Activated naive CD8-positive, alpha-beta T cell treated with anti-CD3 and anti-CD28 coated beads, Interleukin-2, amount 10 ng/mL, durations not matched to agents 7 days and 5 days (primary cell): Measurements from ENCODE around the gene DELE1. TPM values are rescaled to one million over a fixed set of nuclear protein-coding genes. Genes with fewer than 3 reads are reported as not detected.
A peak's percentile ranks its signal among the peaks of the same experiment; 100 is the strongest.

ENCODE experiments used
- ATAC-seq: fragments of 150-1000 bp; cut with Tn5 transposase; one replicate; pipeline ENCODE4 v1.10.0; 2021; ENCODE audit warnings: low read depth, moderate library complexity
- POLR2A ChIA-PET: fragments of 350-600 bp; sonication (Branson Sonifier 250); formaldehyde crosslinking; loops from one replicate; lab custom pipeline; 2021; ENCODE audit warnings: antibody characterized with exemption; lab: Charles Lee
- DNase-seq: peaks from one replicate; pipeline ENCODE4 v3.0.0; 2021
- H3K27ac Mint-ChIP-seq: one replicate; pipeline ENCODE4 v1.8.0; 2022; ENCODE audit warnings: mild to moderate bottlenecking, mixed read lengths
- H3K27me3 Mint-ChIP-seq: one replicate; pipeline ENCODE4 v1.8.0; 2022; ENCODE audit warnings: mild to moderate bottlenecking, moderate library complexity, mixed read lengths
- H3K36me3 Mint-ChIP-seq: one replicate; pipeline ENCODE4 v1.8.0; 2021; ENCODE audit warnings: mild to moderate bottlenecking, mixed read lengths
- H3K4me1 Mint-ChIP-seq: one replicate; pipeline ENCODE4 v1.8.0; 2021; ENCODE audit warnings: mixed read lengths
- H3K4me3 Mint-ChIP-seq: one replicate; pipeline ENCODE4 v1.8.0; 2022; ENCODE audit warnings: mild to moderate bottlenecking, moderate library complexity, mixed read lengths
- H3K9me3 Mint-ChIP-seq: one replicate; pipeline ENCODE4 v1.8.0; 2021; ENCODE audit warnings: mixed read lengths
- total RNA-seq, 2 experiments: library from RNA; stranded (reverse); gene quantifications; one replicate each; pipeline ENCODE4 v1.2.3, GENCODE V29; 2021

Gene DELE1, protein sequence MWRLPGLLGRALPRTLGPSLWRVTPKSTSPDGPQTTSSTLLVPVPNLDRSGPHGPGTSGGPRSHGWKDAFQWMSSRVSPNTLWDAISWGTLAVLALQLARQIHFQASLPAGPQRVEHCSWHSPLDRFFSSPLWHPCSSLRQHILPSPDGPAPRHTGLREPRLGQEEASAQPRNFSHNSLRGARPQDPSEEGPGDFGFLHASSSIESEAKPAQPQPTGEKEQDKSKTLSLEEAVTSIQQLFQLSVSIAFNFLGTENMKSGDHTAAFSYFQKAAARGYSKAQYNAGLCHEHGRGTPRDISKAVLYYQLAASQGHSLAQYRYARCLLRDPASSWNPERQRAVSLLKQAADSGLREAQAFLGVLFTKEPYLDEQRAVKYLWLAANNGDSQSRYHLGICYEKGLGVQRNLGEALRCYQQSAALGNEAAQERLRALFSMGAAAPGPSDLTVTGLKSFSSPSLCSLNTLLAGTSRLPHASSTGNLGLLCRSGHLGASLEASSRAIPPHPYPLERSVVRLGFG
- total RNA-seq, result 10 to 100 TPM; 71.2 to 73.1 TPM

DNA sequence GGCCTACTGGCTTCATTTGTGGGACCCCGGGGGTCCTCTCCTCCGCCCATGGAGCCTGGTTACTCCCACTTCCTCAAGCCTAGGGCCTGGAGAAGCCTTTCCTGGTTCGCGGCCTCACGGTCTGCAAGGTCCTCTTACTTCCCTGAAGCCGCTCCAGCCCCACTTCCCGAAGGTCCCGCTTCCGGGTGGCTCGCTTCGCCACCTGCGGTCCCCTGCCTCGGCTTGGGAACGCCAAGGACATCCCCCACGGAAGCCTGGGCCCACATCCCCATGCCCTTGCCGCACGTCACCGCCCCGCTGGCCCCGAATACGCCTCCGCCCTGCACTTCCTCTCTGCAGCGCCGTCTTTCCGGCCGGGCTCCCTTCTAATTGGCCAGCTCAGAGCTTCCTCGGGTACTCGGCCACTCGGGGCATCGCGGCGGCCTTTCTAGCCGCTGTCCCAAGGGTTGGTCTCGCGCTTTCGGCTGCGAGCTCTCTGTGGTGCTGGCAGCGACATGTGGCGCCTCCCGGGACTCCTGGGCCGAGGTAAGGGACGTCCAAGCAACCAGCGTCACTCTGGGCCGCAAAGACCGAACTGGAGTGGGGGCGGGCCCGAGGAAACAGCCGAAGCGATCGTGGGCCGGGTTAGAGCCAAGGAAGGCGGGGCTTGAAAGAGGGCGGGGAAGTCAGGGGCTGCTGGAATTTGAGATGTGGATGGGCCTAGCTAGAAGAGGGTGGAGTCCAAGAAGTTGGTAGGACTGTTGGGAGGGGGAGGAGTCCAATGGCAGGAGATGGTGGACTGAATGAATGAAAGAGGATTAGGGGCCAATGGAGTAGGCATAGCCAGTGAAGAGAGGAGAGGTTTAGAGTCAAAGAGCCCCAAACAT is at the start of gene DELE1:
DELE1 (plus strand) TSS at position 424 of the 866 bp plus-strand sequence; CDS start at position 495, 71 bp downstream.
- H3K36me3 Mint-ChIP-seq, result peaks cover 12% of the 10 kb centered on the region
- POLR2A ChIA-PET, result interaction anchor here (1.0 to 3.2 kb wide), 12 partner anchors 9 to 287 kb away, joined by 3 to 34 read pairs (median 4); partner anchors contain the start of genes FCHSD1, PCDH12, RELL2 and RNF14
- ATAC-seq, result peak; percentile 98
- DNase-seq, result peak; percentile 91
- no peaks in the 10 kb centered on the region for H3K27me3 Mint-ChIP-seq
- H3K27ac Mint-ChIP-seq, result peak within 1 kb of the TSS; percentile 92
- H3K4me1 Mint-ChIP-seq, result peaks cover 12% of the 10 kb centered on the region
- H3K4me3 Mint-ChIP-seq, result peak within 1 kb of the TSS; percentile 94
- no peaks in the 10 kb centered on the region for H3K9me3 Mint-ChIP-seq

DNA sequence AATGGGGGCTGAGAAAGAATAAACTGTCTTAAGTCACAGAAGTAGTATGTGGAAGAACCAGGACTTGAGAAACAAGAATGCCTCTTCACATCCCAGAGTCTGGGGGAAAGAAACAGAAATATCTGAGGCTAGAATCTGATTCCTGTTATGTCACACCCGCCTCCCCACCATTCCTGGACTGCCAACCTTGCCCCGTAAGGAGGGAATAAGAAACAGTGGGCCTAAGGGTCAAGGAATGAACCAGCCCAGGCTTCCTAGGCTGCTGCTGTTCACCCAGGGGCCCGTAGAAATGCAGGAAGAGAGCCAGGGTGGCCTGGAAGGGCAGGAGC is 49.8 kb upstream of the DELE1 start:
- Mint-ChIP-seq H3K4me1 (peaks cover 18% of the 10 kb centered on the region), H3K27ac (no peak overlapping the region), H3K4me3 (no peak overlapping the region), H3K36me3 (no peaks in the 10 kb centered on the region), H3K9me3 (no peaks in the 10 kb centered on the region), H3K27me3 (peaks cover 71% of the 10 kb centered on the region)
- no peak for ATAC-seq
- no peak for DNase-seq
- POLR2A ChIA-PET, result no interaction called here

DNA sequence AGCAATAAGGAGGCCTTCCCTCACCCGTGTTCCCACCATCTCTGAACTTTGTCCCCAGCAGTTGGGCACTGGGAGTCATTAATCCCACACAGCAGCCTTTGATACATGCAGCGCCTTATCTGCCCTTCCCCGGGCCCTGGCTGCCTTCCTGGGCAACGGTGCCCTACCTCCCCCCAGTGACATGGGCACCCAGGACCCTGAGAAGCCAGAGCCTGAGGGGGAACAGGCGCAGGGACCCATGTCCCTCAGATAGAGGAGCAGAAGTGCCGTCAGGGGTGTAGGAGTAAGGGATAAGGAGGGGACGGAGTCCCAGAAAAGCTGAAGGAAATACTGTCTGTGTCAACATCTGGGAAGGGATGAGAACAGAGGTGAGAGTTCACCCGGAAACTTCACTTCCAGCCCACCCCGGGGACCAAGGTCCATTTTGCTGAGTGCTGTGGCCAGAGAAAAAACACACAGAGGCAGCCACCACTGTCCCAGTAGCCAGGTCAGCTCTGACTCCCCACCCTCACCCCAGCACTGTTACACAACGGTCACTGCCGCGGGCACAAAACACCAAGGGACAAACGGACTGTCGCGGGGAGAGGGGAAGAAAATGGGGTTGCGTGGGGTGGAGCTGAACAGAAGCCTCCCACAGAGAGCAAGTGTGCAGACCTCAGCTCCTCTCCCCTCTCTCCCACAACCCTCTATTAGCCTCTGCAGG is 49.3 kb upstream of the DELE1 start:
- Mint-ChIP-seq H3K4me3 (no peak overlapping the region), H3K27me3 (peaks cover 76% of the 10 kb centered on the region), H3K36me3 (no peaks in the 10 kb centered on the region), H3K4me1 (peaks cover 22% of the 10 kb centered on the region), H3K27ac (no peak overlapping the region), H3K9me3 (no peaks in the 10 kb centered on the region)
- DNase-seq (peak; percentile 21), ATAC-seq (no peak)
- POLR2A ChIA-PET, result interaction anchor here (1.5 kb wide), 1 partner anchor 25 kb away, joined by 6 read pairs; no protein-coding TSS in a partner anchor

DNA sequence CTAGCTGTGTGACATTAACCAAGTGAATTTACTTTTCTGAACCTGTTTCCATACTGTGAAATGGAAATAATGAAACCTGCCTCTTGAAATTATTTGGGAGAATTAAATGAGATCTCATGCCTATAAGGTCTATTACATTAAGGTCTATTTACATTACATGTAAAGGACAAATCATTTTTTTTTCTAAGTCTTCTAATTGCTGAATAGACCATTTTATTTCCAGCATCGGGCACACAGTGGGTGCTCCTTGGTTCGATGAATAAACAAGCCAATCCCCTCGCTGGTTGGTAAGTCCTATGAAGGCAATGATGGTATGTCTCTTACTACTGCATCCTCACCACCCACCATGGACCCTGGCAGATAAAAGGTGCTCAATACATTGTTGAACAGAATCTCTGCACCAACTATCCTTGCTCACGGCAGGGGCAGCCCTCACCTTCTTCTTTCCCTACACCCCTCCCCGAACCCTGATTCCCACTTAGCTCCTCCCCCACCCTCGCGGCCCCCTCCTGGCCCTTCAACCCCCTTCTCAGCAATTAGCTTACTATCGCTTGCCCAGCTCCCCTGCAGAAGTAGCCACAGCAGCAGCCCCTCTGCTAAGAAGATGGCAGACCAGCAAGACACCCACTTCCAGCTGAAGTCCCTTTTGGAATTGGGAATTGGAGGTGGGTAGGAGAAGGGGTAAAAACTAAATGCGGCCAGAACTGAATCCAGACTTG is 48.5 kb upstream of the DELE1 start:
- ATAC-seq (no peak), DNase-seq (peak; percentile 21)
- Mint-ChIP-seq H3K27me3 (peaks cover 81% of the 10 kb centered on the region), H3K4me3 (peak overlapping the region; percentile 12), H3K4me1 (peaks cover 24% of the 10 kb centered on the region), H3K27ac (no peak overlapping the region), H3K36me3 (no peaks in the 10 kb centered on the region), H3K9me3 (no peaks in the 10 kb centered on the region)
- POLR2A ChIA-PET, result interaction anchor here (1.5 kb wide), 1 partner anchor 25 kb away, joined by 6 read pairs; no protein-coding TSS in a partner anchor

DNA sequence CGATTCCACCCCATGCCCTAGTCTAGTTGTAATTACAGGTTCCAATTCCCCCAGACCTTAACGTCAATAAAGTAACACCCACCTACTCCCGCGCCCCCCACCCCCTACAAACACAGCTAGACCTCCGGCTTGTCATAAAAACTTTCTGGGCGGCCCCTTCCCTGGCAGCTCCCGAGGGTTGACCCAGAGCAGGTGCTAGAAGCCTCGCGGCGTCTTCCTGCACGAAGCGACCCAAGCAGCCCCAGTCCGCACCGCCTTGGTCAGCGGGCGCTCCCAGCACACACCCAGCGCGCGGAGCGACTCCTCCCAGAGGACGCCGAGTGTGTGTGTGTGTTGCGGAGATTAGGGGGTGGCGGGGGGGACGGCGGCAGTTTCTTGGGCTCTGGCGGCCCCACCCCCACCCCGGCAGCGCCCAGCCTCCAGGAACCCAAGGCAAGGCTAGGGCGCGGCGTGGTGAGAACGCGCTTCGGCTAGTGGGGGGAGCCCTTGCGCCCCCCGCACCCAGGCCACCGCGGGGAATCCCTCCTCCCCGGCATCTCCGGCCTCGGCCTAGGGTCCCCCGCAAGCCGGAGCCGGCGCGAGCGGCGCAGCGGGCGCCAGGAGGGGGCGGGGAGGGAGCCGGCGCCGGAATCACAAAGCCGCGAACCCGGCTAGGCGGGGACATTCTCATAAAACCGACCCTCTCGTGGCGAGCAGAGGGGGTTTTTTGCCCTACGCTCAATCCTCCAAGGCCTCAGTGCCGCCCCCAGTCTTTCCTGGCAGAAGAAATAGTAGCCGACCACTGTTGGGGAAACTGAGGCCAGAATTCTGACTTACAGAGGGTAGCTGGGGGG is 47.7 kb upstream of the DELE1 start:
- no peaks in the 10 kb centered on the region for H3K36me3 Mint-ChIP-seq
- POLR2A ChIA-PET, result interaction anchor here (1.5 kb wide), 1 partner anchor 26 kb away, joined by 6 read pairs; no protein-coding TSS in a partner anchor
- no peak for ATAC-seq
- DNase-seq, result peak; percentile 35
- H3K27ac Mint-ChIP-seq, result no peak overlapping the region
- peak overlapping the region; percentile 12 for H3K4me3 Mint-ChIP-seq
- peaks cover 20% of the 10 kb centered on the region for H3K4me1 Mint-ChIP-seq
- peaks cover 81% of the 10 kb centered on the region for H3K27me3 Mint-ChIP-seq
- H3K9me3 Mint-ChIP-seq, result no peaks in the 10 kb centered on the region

DNA sequence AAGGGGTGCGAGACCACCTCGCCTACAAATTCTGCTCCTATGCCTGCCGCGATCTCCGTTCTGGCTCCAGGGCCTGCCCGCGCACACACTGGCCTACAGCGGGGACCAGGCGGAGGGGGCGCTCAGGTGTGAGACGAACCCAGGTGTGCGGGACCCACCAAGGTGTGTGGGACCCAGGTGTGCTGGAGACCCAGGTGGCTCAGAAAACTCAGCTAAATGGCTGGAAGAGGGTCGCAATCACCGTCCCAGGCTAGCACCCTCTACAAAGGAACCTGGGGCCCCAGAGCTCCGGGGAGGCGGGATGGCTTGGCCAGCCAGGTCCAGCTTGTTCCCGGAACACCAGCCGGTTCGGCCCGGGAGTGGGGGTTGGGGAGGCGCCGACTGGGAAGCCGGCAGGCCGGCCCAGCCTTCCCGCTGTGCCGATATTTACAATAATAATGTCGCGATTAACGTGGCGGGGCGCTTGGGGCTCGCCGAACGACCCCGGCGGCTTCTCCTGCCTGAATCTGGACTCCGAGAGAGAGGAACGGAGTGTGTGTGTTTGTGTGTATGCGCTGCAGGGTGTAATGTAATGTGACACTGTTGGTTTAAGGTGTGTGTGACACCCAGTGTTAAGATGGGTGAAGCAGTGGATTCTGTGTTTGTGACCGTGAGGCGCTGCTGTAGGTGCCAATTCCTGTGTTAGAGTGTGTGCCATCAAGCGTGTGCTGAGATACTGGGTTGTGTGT is 46.9 kb upstream of the DELE1 start:
- POLR2A ChIA-PET, result no interaction called here
- peaks cover 83% of the 10 kb centered on the region for H3K27me3 Mint-ChIP-seq
- no peak for DNase-seq
- no peak overlapping the region for H3K27ac Mint-ChIP-seq
- H3K9me3 Mint-ChIP-seq, result no peaks in the 10 kb centered on the region
- H3K4me3 Mint-ChIP-seq, result peak overlapping the region; percentile 0
- peaks cover 20% of the 10 kb centered on the region for H3K4me1 Mint-ChIP-seq
- no peak for ATAC-seq
- H3K36me3 Mint-ChIP-seq, result no peaks in the 10 kb centered on the region

DNA sequence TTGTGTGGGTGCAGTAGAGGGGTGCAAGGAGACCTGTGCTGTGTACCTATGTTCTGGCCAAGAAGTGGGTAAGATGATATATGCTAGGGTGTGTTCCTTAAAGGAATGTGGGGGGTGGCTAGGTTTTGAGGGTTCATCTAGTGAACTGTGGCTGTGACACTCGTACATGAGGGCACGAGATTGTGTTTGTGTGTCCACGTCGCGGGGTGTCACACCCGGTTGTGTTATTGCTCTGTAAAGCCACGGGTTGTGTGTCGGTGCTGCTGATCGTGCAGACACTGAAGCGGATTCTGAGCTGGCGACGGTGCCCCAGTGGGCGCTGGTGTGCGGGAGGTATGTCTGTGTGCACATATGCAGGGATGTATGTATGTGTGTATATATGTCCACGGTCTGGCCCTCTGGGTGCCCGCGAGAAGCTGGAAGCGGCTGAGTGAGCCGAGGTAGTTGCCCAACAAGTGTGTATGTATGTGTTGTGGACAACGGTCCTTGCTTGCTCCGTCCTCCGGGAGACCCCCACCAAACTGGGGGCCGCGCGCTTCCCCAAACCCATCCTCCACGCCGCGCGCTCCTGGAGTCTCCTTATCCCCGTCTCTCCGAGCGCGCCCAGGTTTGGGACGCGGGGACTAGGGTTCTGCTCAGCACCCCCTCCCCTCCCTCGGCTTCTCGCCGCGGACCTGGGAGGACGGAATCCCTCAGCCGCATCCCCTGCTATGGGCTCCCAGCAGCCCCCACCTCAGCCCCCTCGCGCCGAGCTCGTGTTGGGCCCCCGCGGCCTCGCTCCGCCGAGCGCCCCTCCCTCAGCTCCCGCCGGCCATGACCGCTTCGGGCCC is 46.1 kb upstream of the DELE1 start:
- Mint-ChIP-seq H3K4me3 (peak overlapping the region; percentile 39), H3K9me3 (no peaks in the 10 kb centered on the region), H3K36me3 (no peaks in the 10 kb centered on the region), H3K27ac (no peak overlapping the region), H3K27me3 (peaks cover 84% of the 10 kb centered on the region), H3K4me1 (peaks cover 22% of the 10 kb centered on the region)
- DNase-seq (no peak), ATAC-seq (no peak)
- POLR2A ChIA-PET, result interaction anchor here (0.7 kb wide), 2 partner anchors 10 to 84 kb away, joined by 3 to 4 read pairs; no protein-coding TSS in a partner anchor

DNA sequence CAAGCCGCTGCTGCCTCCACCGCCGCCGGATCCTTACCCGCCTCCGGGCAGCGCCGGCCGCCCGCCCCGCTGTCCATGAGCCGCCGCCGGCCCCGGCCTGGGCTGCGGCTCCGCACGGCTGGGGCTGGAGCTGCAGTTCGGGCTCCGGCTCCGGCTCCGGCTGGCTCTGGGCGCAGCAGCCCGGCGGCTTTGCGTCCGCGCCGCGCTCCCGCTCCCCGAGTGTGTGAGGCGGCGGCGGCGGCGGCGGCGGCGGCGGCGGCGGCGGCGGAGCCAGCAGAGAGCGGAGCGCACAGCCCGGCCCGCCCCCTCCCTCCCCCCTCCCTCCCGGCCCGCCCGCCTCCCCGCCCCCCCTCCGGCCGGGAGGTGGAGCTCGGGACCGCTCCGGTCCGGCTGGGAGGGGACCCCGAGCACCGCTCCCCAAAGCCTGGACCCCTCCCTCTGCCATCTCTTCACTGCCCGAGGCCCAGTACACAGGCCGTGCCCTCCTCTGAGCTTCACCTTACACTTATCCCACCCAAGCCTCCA is 45.4 kb upstream of the DELE1 start, which contains the start of gene PCDH1:
PCDH1 (minus strand) TSS at position 225 of the 525 bp plus-strand sequence; CDS start at position 77, 148 bp downstream.
- ATAC-seq, result peak; percentile 25
- POLR2A ChIA-PET, result interaction anchor here (0.7 to 2.5 kb wide), 3 partner anchors 11 to 91 kb away, joined by 3 to 7 read pairs (median 4); partner anchors contain the start of gene RNF14
- no peaks in the 10 kb centered on the region for H3K36me3 Mint-ChIP-seq
- H3K27me3 Mint-ChIP-seq, result peaks cover 88% of the 10 kb centered on the region
- H3K4me1 Mint-ChIP-seq, result peaks cover 24% of the 10 kb centered on the region
- H3K9me3 Mint-ChIP-seq, result no peaks in the 10 kb centered on the region
- DNase-seq, result peak; percentile 55
- H3K4me3 Mint-ChIP-seq, result peak within 1 kb of the TSS; percentile 72
- no peak within 1 kb of the TSS for H3K27ac Mint-ChIP-seq

DNA sequence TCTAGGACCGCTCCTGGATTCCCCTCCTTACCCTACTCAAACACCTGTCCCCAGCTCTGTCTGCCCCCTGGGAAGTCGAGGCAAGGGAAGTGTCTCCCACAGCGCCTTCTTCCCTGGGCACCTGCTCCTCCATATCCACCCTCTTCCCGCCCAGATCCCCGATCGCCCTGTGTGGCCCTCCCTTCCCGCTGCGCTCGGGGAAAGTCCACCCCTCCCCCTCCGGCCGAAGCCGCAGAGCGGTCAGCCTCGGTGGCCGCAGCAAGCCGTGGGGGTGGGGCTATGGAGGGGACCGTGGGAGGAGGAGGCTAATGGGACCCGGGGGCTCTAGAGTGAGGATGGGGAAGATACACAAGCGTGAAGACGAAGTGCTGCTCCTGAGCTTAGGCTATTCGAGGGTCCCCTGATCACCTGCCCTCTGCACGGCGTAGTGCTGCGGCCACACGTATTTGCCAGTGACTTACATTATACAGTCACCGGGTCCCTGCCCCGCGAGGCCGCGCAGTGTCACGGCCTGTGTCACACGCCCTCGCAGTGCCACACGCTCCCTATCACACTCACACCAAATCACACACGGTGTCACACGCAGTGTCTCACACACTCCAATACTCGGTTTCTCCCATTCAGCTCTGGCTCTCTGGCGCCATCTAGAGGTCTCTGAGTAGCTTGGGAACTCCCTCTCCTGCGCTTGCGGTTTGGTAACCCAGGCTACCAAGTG is 44.8 kb upstream of the DELE1 start:
- Mint-ChIP-seq H3K9me3 (no peaks in the 10 kb centered on the region), H3K4me3 (peak overlapping the region; percentile 72), H3K27ac (no peak overlapping the region), H3K36me3 (no peaks in the 10 kb centered on the region), H3K27me3 (peaks cover 86% of the 10 kb centered on the region), H3K4me1 (peaks cover 24% of the 10 kb centered on the region)
- peak; percentile 79 for DNase-seq
- peak; percentile 84 for ATAC-seq
- POLR2A ChIA-PET, result interaction anchor here (0.6 to 2.5 kb wide), 6 partner anchors 11 to 214 kb away, joined by 3 to 8 read pairs (median 4); partner anchors contain the start of gene RNF14

DNA sequence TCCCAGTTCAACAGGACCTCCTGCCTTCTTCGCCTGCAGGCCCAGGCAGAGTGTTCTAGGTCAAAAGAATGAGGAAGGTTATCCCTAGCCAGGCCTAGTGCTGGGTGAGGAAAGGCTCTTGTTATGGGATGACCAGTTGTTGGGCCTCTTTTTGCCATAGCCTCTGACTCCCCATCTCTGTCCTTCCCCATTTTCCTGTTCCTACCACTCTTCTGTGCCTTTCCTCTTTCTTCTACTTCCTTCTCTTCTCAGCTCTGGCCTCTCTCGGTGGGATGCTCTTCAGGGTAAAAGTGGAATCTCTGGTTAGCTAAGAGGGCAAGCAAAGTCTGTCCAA is 44.3 kb upstream of the DELE1 start:
- Mint-ChIP-seq H3K27ac (no peak overlapping the region), H3K9me3 (no peaks in the 10 kb centered on the region), H3K36me3 (no peaks in the 10 kb centered on the region), H3K4me1 (peaks cover 24% of the 10 kb centered on the region), H3K4me3 (peak overlapping the region; percentile 72), H3K27me3 (peaks cover 86% of the 10 kb centered on the region)
- POLR2A ChIA-PET, result interaction anchor here (0.6 to 2.5 kb wide), 6 partner anchors 30 to 215 kb away, joined by 3 to 8 read pairs (median 4); partner anchors contain the start of gene RNF14
- no peak for DNase-seq
- no peak for ATAC-seq
